Neural crest cell (in vitro differentiated cells): Measurements from ENCODE around the gene LRRC74B. TPM values are rescaled to one million over a fixed set of nuclear protein-coding genes. Genes with fewer than 3 reads are reported as not detected.
A peak's percentile ranks its signal among the peaks of the same experiment; 100 is the strongest.
"Not testable (repeated sequence)": the region's sequence is repeated elsewhere in the genome, so short reads cannot be mapped to it uniquely, and the experiment has no call there.

ENCODE experiments used
- DNase-seq: peaks from one replicate; pipeline ENCODE4 v3.0.0; 2021; ENCODE audit warnings: low read depth, mixed read lengths, low spot score
- H3K27ac Mint-ChIP-seq: one replicate; pipeline ENCODE4 v1.8.0; 2021; ENCODE audit warnings: mild to moderate bottlenecking, mixed read lengths; ENCODE audit not compliant: unreplicated experiment
- H3K27me3 Mint-ChIP-seq: 2 replicates; pipeline ENCODE4 v1.8.0; 2021; ENCODE audit warnings: low read depth, mild to moderate bottlenecking, mixed read lengths
- H3K36me3 Mint-ChIP-seq: 2 replicates; pipeline ENCODE4 v1.8.0; 2021; ENCODE audit warnings: low read depth, mild to moderate bottlenecking, mixed read lengths
- H3K4me1 Mint-ChIP-seq: 2 replicates; pipeline ENCODE4 v1.8.0; 2021; ENCODE audit warnings: mixed read lengths
- H3K4me3 Mint-ChIP-seq: one replicate; pipeline ENCODE4 v1.8.0; 2021; ENCODE audit warnings: mild to moderate bottlenecking, mixed read lengths
- H3K9me3 Mint-ChIP-seq: 2 replicates; pipeline ENCODE4 v1.8.0; 2021; ENCODE audit warnings: mixed read lengths
- CTCF ChIP-seq: fragments of 200-600 bp; sonication (generic); conservative IDR thresholded peaks from 2 replicates; pipeline ENCODE4 v1.5.0; 2021; ENCODE audit warnings: antibody characterized with exemption, mild to moderate bottlenecking
- total RNA-seq: library from RNA; stranded (reverse); gene quantifications from 2 replicates; pipeline ENCODE4 v1.2.1, GENCODE V29; 2021

Gene LRRC74B
- total RNA-seq, 1 donor from 2014 or later = not detected

- Mint-ChIP-seq H3K4me3 (peak within 1 kb of the TSS; percentile 98), H3K9me3 (no peaks in the 10 kb centered on the region)
- no peak for TF ChIP-seq CTCF
Observed at GRCh38 chr22:21001601-21002325, 44.0 kb upstream of the LRRC74B start, which contains the start of gene THAP7. TSS of gene THAP7 (minus strand) at chr22:21002118. CDS start at chr22:21001911, 207 bp downstream.

GRCh38 chr22:21003782-21004181 lies 42.0 kb upstream of the LRRC74B start:
- H3K9me3 Mint-ChIP-seq = no peaks in the 10 kb centered on the region
- no peaks in the 10 kb centered on the region for H3K36me3 Mint-ChIP-seq
- TF ChIP-seq CTCF = no peak
- peaks cover 26% of the 10 kb centered on the region for H3K4me1 Mint-ChIP-seq
- H3K27me3 Mint-ChIP-seq = peaks cover 5% of the 10 kb centered on the region
- H3K4me3 Mint-ChIP-seq = peak overlapping the region; percentile 98
- DNase-seq = no peak
- no peak overlapping the region for H3K27ac Mint-ChIP-seq

More at GRCh38 chr22:21001601-21002325, 44.0 kb upstream of the LRRC74B start, which contains the start of gene THAP7:
- Mint-ChIP-seq H3K36me3 (no peaks in the 10 kb centered on the region), H3K4me1 (peaks cover 26% of the 10 kb centered on the region), H3K27me3 (peaks cover 5% of the 10 kb centered on the region), H3K27ac (peak within 1 kb of the TSS; percentile 99)
- DNase-seq = peak; percentile 91

GRCh38 chr22:21009208-21009607 lies 36.5 kb upstream of the LRRC74B start:
- H3K36me3 Mint-ChIP-seq, H3K27ac Mint-ChIP-seq, DNase-seq, H3K27me3 Mint-ChIP-seq, H3K9me3 Mint-ChIP-seq: not testable (repeated sequence)
- peak overlapping the region; percentile 48 for H3K4me3 Mint-ChIP-seq
- peaks cover 12% of the 10 kb centered on the region for H3K4me1 Mint-ChIP-seq

- Mint-ChIP-seq H3K4me1 (peaks cover 18% of the 10 kb centered on the region), H3K4me3 (peak overlapping the region; percentile 48), H3K27ac (no peak overlapping the region), H3K9me3 (no peaks in the 10 kb centered on the region), H3K36me3 (no peaks in the 10 kb centered on the region), H3K27me3 (no peaks in the 10 kb centered on the region)
- peak; percentile 28 for DNase-seq
- TF ChIP-seq CTCF = no peak
Observed at GRCh38 chr22:21009638-21010425, 35.9 kb upstream of the LRRC74B start.

GRCh38 chr22:21010426-21011113 lies 35.2 kb upstream of the LRRC74B start:
- TF ChIP-seq CTCF = no peak
- peaks cover 25% of the 10 kb centered on the region for H3K4me1 Mint-ChIP-seq
- no peak for DNase-seq
- no peak overlapping the region for H3K27ac Mint-ChIP-seq
- no peaks in the 10 kb centered on the region for H3K27me3 Mint-ChIP-seq
- peak overlapping the region; percentile 48 for H3K4me3 Mint-ChIP-seq
- no peaks in the 10 kb centered on the region for H3K36me3 Mint-ChIP-seq
- H3K9me3 Mint-ChIP-seq = no peaks in the 10 kb centered on the region
